Measurements from ENCODE around the gene FHOD1.

DNA sequence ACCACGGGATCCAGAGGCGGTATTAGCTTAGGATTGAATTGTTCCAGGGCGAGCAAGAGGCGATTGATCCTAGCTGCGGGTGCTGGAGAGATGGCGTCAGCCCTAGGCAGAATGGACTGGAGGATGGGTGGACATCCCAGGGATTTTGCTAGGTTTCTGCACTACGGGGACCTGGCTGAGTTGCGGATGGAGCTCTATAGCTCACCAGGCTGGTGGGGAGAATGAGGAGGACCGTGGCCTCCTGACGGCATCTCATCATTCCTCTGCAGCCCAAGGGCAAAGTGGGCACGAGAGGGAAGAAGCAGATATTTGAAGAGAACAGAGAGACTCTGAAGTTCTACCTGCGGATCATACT lies 19.7 kb downstream of the FHOD1 start:
- TF ChIP-seq, protein P1, sequence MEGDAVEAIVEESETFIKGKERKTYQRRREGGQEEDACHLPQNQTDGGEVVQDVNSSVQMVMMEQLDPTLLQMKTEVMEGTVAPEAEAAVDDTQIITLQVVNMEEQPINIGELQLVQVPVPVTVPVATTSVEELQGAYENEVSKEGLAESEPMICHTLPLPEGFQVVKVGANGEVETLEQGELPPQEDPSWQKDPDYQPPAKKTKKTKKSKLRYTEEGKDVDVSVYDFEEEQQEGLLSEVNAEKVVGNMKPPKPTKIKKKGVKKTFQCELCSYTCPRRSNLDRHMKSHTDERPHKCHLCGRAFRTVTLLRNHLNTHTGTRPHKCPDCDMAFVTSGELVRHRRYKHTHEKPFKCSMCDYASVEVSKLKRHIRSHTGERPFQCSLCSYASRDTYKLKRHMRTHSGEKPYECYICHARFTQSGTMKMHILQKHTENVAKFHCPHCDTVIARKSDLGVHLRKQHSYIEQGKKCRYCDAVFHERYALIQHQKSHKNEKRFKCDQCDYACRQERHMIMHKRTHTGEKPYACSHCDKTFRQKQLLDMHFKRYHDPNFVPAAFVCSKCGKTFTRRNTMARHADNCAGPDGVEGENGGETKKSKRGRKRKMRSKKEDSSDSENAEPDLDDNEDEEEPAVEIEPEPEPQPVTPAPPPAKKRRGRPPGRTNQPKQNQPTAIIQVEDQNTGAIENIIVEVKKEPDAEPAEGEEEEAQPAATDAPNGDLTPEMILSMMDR (IDR thresholded peaks at IDR 0.05; ENCODE audit: poor library complexity) = no peak
- TF ChIP-seq EZH2 (IDR thresholded peaks at IDR 0.05; ENCODE audit: borderline replicate concordance) = no peak
- no peak for TF ChIP-seq EZH2phosphoT487 (IDR thresholded peaks at IDR 0.05; ENCODE audit: low read depth, severe bottlenecking, unreplicated experiment)
